Testis (tissue), 2 donors: ENCODE data around the gene PPM1M.

Experiments used
- CTCF ChIP-seq, 3 experiments: fragments of 450-650 bp in 2 of 3; fragments of 200-600 bp in 1 of 3; sonication (generic) in 1 of 3; IDR thresholded peaks; one replicate each; pipeline ENCODE4 v1.5.1; 2016 to 2019; ENCODE audit warnings: antibody characterized with exemption in 3 of 3, mild to moderate bottlenecking in 2 of 3, moderate library complexity in 1 of 3
- POLR2A ChIP-seq: fragments of 450-650 bp; IDR thresholded peaks from one replicate; pipeline ENCODE4 v1.6.1; 2017; ENCODE audit warnings: antibody characterized with exemption, mild to moderate bottlenecking, moderate library complexity

- TF ChIP-seq CTCF (IDR thresholded peaks at IDR 0.05) = no peak
- no peak for TF ChIP-seq POLR2A
These were observed 1.3 kb downstream of the PPM1M start for GRCh38 chr3:52246728-52247408.
